Activated T-helper 2 cell treated with anti-CD3 and anti-CD28 coated beads, Interferon-gamma antibody, Interleukin-2, Interleukin-4, amounts not matched to agents 10 μg/mL and 5 μg/mL and 100 μg/mL, durations not matched to agents 14 hours and 24 hours and 36 hours (primary cell): ENCODE data around the gene ZNF467. TPM values are rescaled to one million over a fixed set of nuclear protein-coding genes. Genes with fewer than 3 reads are reported as not detected.

Experiments used
- DNase-seq: peaks from one replicate; pipeline ENCODE4 v3.0.0; 2021; ENCODE audit warnings: low spot score
- H3K27ac Mint-ChIP-seq: one replicate; pipeline ENCODE4 v1.8.0; 2021; ENCODE audit warnings: mixed read lengths
- H3K27me3 Mint-ChIP-seq: one replicate; pipeline ENCODE4 v1.8.0; 2021; ENCODE audit warnings: low read depth, mixed read lengths
- H3K36me3 Mint-ChIP-seq: one replicate; pipeline ENCODE4 v1.8.0; 2021; ENCODE audit warnings: low read depth, mixed read lengths
- H3K4me1 Mint-ChIP-seq: one replicate; pipeline ENCODE4 v1.8.0; 2021; ENCODE audit warnings: low read depth, mixed read lengths
- H3K4me3 Mint-ChIP-seq: one replicate; pipeline ENCODE4 v1.8.0; 2021; ENCODE audit warnings: low read depth, mild to moderate bottlenecking, moderate library complexity, mixed read lengths
- H3K9me3 Mint-ChIP-seq: one replicate; pipeline ENCODE4 v1.8.0; 2021; ENCODE audit warnings: mixed read lengths
- intact Hi-C: fragments of 100-400 bp; cut with micrococcal nuclease; formaldehyde crosslinking; loops from one replicate; pipeline ENCODE4 v1.15.1; 2023
- total RNA-seq: library from RNA; stranded (reverse); gene quantifications from 2 replicates; pipeline ENCODE4 v1.2.3, GENCODE V29; 2022

ZNF467 gene
- total RNA-seq, 1 donor from 2014 or later: not detected

- Mint-ChIP-seq H3K4me1 (no peaks in the 10 kb centered on the region), H3K27me3 (no peaks in the 10 kb centered on the region), H3K36me3 (no peaks in the 10 kb centered on the region), H3K9me3 (no peaks in the 10 kb centered on the region), H3K27ac (no peak overlapping the region), H3K4me3 (no peak overlapping the region)
- intact Hi-C loops: no loop called here
- no peak for DNase-seq
Measured at GRCh38 chr7:149815661-149816266, 42.4 kb upstream of the ZNF467 start.

GRCh38 chr7:149815121-149815520, 41.7 kb upstream of the ZNF467 start:
- intact Hi-C loops: no loop called here
- H3K27me3 Mint-ChIP-seq: no peaks in the 10 kb centered on the region
- H3K4me1 Mint-ChIP-seq: no peaks in the 10 kb centered on the region
- no peaks in the 10 kb centered on the region for H3K9me3 Mint-ChIP-seq
- H3K4me3 Mint-ChIP-seq: no peak overlapping the region
- no peaks in the 10 kb centered on the region for H3K36me3 Mint-ChIP-seq
- no peak overlapping the region for H3K27ac Mint-ChIP-seq
- no peak for DNase-seq

- no peaks in the 10 kb centered on the region for H3K4me1 Mint-ChIP-seq
- no peak overlapping the region for H3K27ac Mint-ChIP-seq
- DNase-seq: no peak
- H3K9me3 Mint-ChIP-seq: no peaks in the 10 kb centered on the region
- intact Hi-C loops: no loop called here
- no peaks in the 10 kb centered on the region for H3K36me3 Mint-ChIP-seq
- H3K4me3 Mint-ChIP-seq: no peak overlapping the region
- no peaks in the 10 kb centered on the region for H3K27me3 Mint-ChIP-seq
Measured at GRCh38 chr7:149814494-149814893, 41.1 kb upstream of the ZNF467 start.

- no peaks in the 10 kb centered on the region for H3K36me3 Mint-ChIP-seq
- intact Hi-C loops: no loop called here
- no peak overlapping the region for H3K4me3 Mint-ChIP-seq
- H3K27me3 Mint-ChIP-seq: no peaks in the 10 kb centered on the region
- H3K9me3 Mint-ChIP-seq: no peaks in the 10 kb centered on the region
- no peak overlapping the region for H3K27ac Mint-ChIP-seq
- no peaks in the 10 kb centered on the region for H3K4me1 Mint-ChIP-seq
- no peak for DNase-seq
Measured at GRCh38 chr7:149813254-149814035, 40.1 kb upstream of the ZNF467 start.

- Mint-ChIP-seq H3K36me3 (no peaks in the 10 kb centered on the region), H3K27ac (no peak overlapping the region), H3K27me3 (no peaks in the 10 kb centered on the region), H3K4me3 (no peak overlapping the region), H3K9me3 (no peaks in the 10 kb centered on the region), H3K4me1 (no peaks in the 10 kb centered on the region)
- intact Hi-C loops: no loop called here
- no peak for DNase-seq
Measured at GRCh38 chr7:149811831-149812490, 38.6 kb upstream of the ZNF467 start.

- DNase-seq: no peak
- Mint-ChIP-seq H3K27ac (no peak overlapping the region), H3K27me3 (no peaks in the 10 kb centered on the region), H3K4me3 (no peak overlapping the region), H3K4me1 (no peaks in the 10 kb centered on the region), H3K36me3 (no peaks in the 10 kb centered on the region), H3K9me3 (no peaks in the 10 kb centered on the region)
- intact Hi-C loops: no loop called here
Measured at GRCh38 chr7:149811221-149811620, 37.8 kb upstream of the ZNF467 start.

- Mint-ChIP-seq H3K4me3 (no peak overlapping the region), H3K27ac (no peak overlapping the region), H3K36me3 (no peaks in the 10 kb centered on the region), H3K27me3 (no peaks in the 10 kb centered on the region), H3K4me1 (no peaks in the 10 kb centered on the region), H3K9me3 (no peaks in the 10 kb centered on the region)
- intact Hi-C loops: no loop called here
- DNase-seq: no peak
Measured at GRCh38 chr7:149809215-149809614, 35.8 kb upstream of the ZNF467 start.

- H3K27me3 Mint-ChIP-seq: no peaks in the 10 kb centered on the region
- intact Hi-C loops: no loop called here
Measured at GRCh38 chr7:149808311-149808710, 34.9 kb upstream of the ZNF467 start.

GRCh38 chr7:149806726-149807125, 33.3 kb upstream of the ZNF467 start:
- no peak overlapping the region for H3K27ac Mint-ChIP-seq
- no peak overlapping the region for H3K4me3 Mint-ChIP-seq
- H3K36me3 Mint-ChIP-seq: no peaks in the 10 kb centered on the region
- intact Hi-C loops: no loop called here
- no peaks in the 10 kb centered on the region for H3K9me3 Mint-ChIP-seq
- H3K27me3 Mint-ChIP-seq: no peaks in the 10 kb centered on the region
- DNase-seq: no peak
- no peaks in the 10 kb centered on the region for H3K4me1 Mint-ChIP-seq

More at GRCh38 chr7:149808311-149808710, 34.9 kb upstream of the ZNF467 start:
- DNase-seq: no peak
- Mint-ChIP-seq H3K4me1 (no peaks in the 10 kb centered on the region), H3K36me3 (no peaks in the 10 kb centered on the region), H3K9me3 (no peaks in the 10 kb centered on the region), H3K4me3 (no peak overlapping the region), H3K27ac (no peak overlapping the region)

- intact Hi-C loops: no loop called here
- Mint-ChIP-seq H3K27me3 (no peaks in the 10 kb centered on the region), H3K27ac (no peak overlapping the region), H3K9me3 (no peaks in the 10 kb centered on the region), H3K4me3 (no peak overlapping the region), H3K4me1 (no peaks in the 10 kb centered on the region), H3K36me3 (no peaks in the 10 kb centered on the region)
- DNase-seq: no peak
Measured at GRCh38 chr7:149804106-149804505, 30.7 kb upstream of the ZNF467 start.

- Mint-ChIP-seq H3K27ac (no peak overlapping the region), H3K4me3 (no peak overlapping the region), H3K36me3 (no peaks in the 10 kb centered on the region), H3K4me1 (no peaks in the 10 kb centered on the region), H3K9me3 (no peaks in the 10 kb centered on the region), H3K27me3 (no peaks in the 10 kb centered on the region)
- DNase-seq: no peak
- intact Hi-C loops: no loop called here
Measured at GRCh38 chr7:149803551-149804074, 30.2 kb upstream of the ZNF467 start.

- Mint-ChIP-seq H3K9me3 (no peaks in the 10 kb centered on the region), H3K4me1 (no peaks in the 10 kb centered on the region), H3K27me3 (no peaks in the 10 kb centered on the region), H3K27ac (no peak overlapping the region), H3K4me3 (no peak overlapping the region), H3K36me3 (no peaks in the 10 kb centered on the region)
- DNase-seq: no peak
- intact Hi-C loops: no loop called here
Measured at GRCh38 chr7:149802966-149803365, 29.6 kb upstream of the ZNF467 start.

- Mint-ChIP-seq H3K4me3 (no peak overlapping the region), H3K4me1 (no peaks in the 10 kb centered on the region), H3K27ac (no peak overlapping the region), H3K36me3 (no peaks in the 10 kb centered on the region), H3K27me3 (no peaks in the 10 kb centered on the region), H3K9me3 (no peaks in the 10 kb centered on the region)
- intact Hi-C loops: no loop called here
- no peak for DNase-seq
Measured at GRCh38 chr7:149801816-149802215, 28.4 kb upstream of the ZNF467 start.
